Body of pancreas (tissue), 4 donors: ENCODE results near the gene TMEM86B. TPM values are rescaled to one million over a fixed set of nuclear protein-coding genes. Genes with fewer than 3 reads are reported as not detected.
"Not testable (repeated sequence)": the region's sequence is repeated elsewhere in the genome, so short reads cannot be mapped to it uniquely, and the experiment has no call there.

Source experiments
- ATAC-seq: fragments of 150-250 bp; one replicate; pipeline ENCODE4 v1.9.1; 2016
- DNase-seq, 4 donors: peaks; one replicate each; pipeline ENCODE4 v3.0.0-alpha.2; 2019
- H3K27ac ChIP-seq, 4 donors: fragments of 200-600 bp; sonication (generic); 1 replicate in 3 of 4; 2 replicates in 1 of 4; pipeline versions ENCODE4 v1.5.1 to v1.6.1; 2016 to 2019; ENCODE audit warnings: mild to moderate bottlenecking in 1 of 4, mixed read lengths in 1 of 4, moderate library complexity in 1 of 4
- H3K27me3 ChIP-seq, 2 donors: fragments of 200-600 bp; sonication (generic); one replicate each; pipeline ENCODE4 v1.6.0; 2016; ENCODE audit warnings: mild to moderate bottlenecking in 1 of 2
- H3K36me3 ChIP-seq, 2 donors: fragments of 200-600 bp; sonication (generic); replicated peaks in 1 of 2; 2 replicates each; pipeline ENCODE4 v1.5.1; 2016; ENCODE audit warnings: low read depth in 2 of 2; ENCODE audit not compliant: insufficient read depth in 1 of 2
- H3K4me1 ChIP-seq: fragments of 200-600 bp; sonication (generic); one replicate; pipeline ENCODE4 v1.6.0; 2016
- H3K4me3 ChIP-seq, 2 donors: fragments of 200-600 bp; sonication (generic); 1 replicate in 1 of 2; 2 replicates in 1 of 2; pipeline ENCODE4 v1.5.1; 2016 to 2019
- H3K9me3 ChIP-seq, 3 donors: fragments of 200-600 bp; sonication (generic); 1 replicate in 2 of 3; 2 replicates in 1 of 3; pipeline ENCODE4 v1.5.1; 2016
- CTCF ChIP-seq, 7 experiments: fragments of 450-650 bp in 4 of 7; fragments of 200-600 bp in 3 of 7; sonication (generic) in 3 of 7; IDR thresholded peaks; one replicate each; pipeline ENCODE4 v1.5.1; 2016 to 2019; ENCODE audit warnings: antibody characterized with exemption in 7 of 7
- POLR2A ChIP-seq, 3 donors: fragments of 450-650 bp; IDR thresholded peaks; one replicate each; pipeline ENCODE4 v1.6.1; 2016; ENCODE audit warnings: antibody characterized with exemption in 3 of 3, mild to moderate bottlenecking in 2 of 3
- WGBS, 2 donors: methylation state at CpG; one replicate each; pipeline ENCODE4 v1.1.5; 2017; 5-methylcytosine and 5-hydroxymethylcytosine counted together
- intact Hi-C: fragments of 100-400 bp; cut with DNase I; formaldehyde crosslinking; loops from one replicate; pipeline ENCODE4 v1.15.1; 2023
- total RNA-seq, 2 donors: library from RNA; depleted of rRNA; stranded (reverse); fragments of >200 nt; gene quantifications; one replicate each; pipeline ENCODE4 v1.1.0, GENCODE V29; 2016

Gene TMEM86B
- total RNA-seq, 2 donors from 2014 or later: 1.6 to 3.0 TPM

GRCh38 chr19:55227241-55228014, 1.1 kb downstream of the TMEM86B start:
- no peak for TF ChIP-seq CTCF (IDR thresholded peaks at IDR 0.05)
- no peak for TF ChIP-seq POLR2A (IDR thresholded peaks at IDR 0.05)
- DNase-seq: no peak
- intact Hi-C loops: no loop called here
- no peak overlapping the region for H3K27ac ChIP-seq
- H3K4me3 ChIP-seq: no peak overlapping the region
- peaks cover 0 to 18% of the 10 kb centered on the region in 2 donors for H3K36me3 ChIP-seq
- no peaks in the 10 kb centered on the region for H3K4me1 ChIP-seq
- no peaks in the 10 kb centered on the region for H3K27me3 ChIP-seq
- ATAC-seq: no peak
- WGBS, 2 donors: 93% methylated on average over 18 to 25 of the region's 25 CpGs
- no peaks in the 10 kb centered on the region for H3K9me3 ChIP-seq

- intact Hi-C loops: no loop called here
- H3K4me3 ChIP-seq: no peak overlapping the region
- H3K27ac ChIP-seq: no peak overlapping the region
- H3K4me1 ChIP-seq: no peaks in the 10 kb centered on the region
- DNase-seq (no peak), ATAC-seq (no peak)
- peaks cover 0 to 15% of the 10 kb centered on the region in 2 donors for H3K36me3 ChIP-seq
- TF ChIP-seq CTCF (IDR thresholded peaks at IDR 0.05) (no peak), POLR2A (IDR thresholded peaks at IDR 0.05) (no peak)
- WGBS, 2 donors: 79 to 85% methylated on average over 13 to 18 of the region's 18 CpGs
- H3K9me3 ChIP-seq: no peaks in the 10 kb centered on the region
- H3K27me3 ChIP-seq: no peaks in the 10 kb centered on the region
Observed at GRCh38 chr19:55226788-55227187, 1.8 kb downstream of the TMEM86B start.

GRCh38 chr19:55226273-55226672, 2.3 kb downstream of the TMEM86B start:
- Histone ChIP-seq H3K4me3 (no peak overlapping the region), H3K36me3 (peaks cover 0 to 10% of the 10 kb centered on the region in 2 donors), H3K4me1 (no peaks in the 10 kb centered on the region), H3K27ac (no peak overlapping the region), H3K9me3 (no peaks in the 10 kb centered on the region), H3K27me3 (no peaks in the 10 kb centered on the region)
- intact Hi-C loops: no loop called here
- 74 to 87% methylated on average over 8 to 9 of the region's 9 CpGs for WGBS, 2 donors
- DNase-seq (no peak), ATAC-seq (no peak)
- TF ChIP-seq POLR2A (IDR thresholded peaks at IDR 0.05) (no peak), CTCF (IDR thresholded peaks at IDR 0.05) (no peak)

GRCh38 chr19:55225415-55225958, 3.1 kb downstream of the TMEM86B start:
- H3K4me1 ChIP-seq: no peaks in the 10 kb centered on the region
- 89% methylated on average over 7 of the region's 7 CpGs for WGBS, 2 donors
- no peak overlapping the region for H3K27ac ChIP-seq
- no peak for TF ChIP-seq CTCF (IDR thresholded peaks at IDR 0.05)
- no peak for TF ChIP-seq POLR2A (IDR thresholded peaks at IDR 0.05)
- no peak for ATAC-seq
- H3K9me3 ChIP-seq: peaks cover 0 to 6% (median 0%) of the 10 kb centered on the region in 3 donors
- H3K4me3 ChIP-seq: no peak overlapping the region
- intact Hi-C loops: no loop called here
- no peak for DNase-seq
- peaks cover 0 to 3% of the 10 kb centered on the region in 2 donors for H3K36me3 ChIP-seq
- no peaks in the 10 kb centered on the region for H3K27me3 ChIP-seq

- H3K9me3 ChIP-seq, H3K27me3 ChIP-seq, H3K4me1 ChIP-seq, DNase-seq, intact Hi-C loops, H3K27ac ChIP-seq, H3K36me3 ChIP-seq, ATAC-seq, H3K4me3 ChIP-seq: not testable (repeated sequence)
- 81 to 82% methylated on average over 4 to 10 of the region's 11 CpGs for WGBS, 2 donors
Observed at GRCh38 chr19:55224679-55225414, 3.7 kb downstream of the TMEM86B start.
